Measurements from ENCODE around the gene C16orf54. TPM values are rescaled to one million over a fixed set of nuclear protein-coding genes. Genes with fewer than 3 reads are reported as not detected.
"Not testable (repeated sequence)": the region's sequence is repeated elsewhere in the genome, so short reads cannot be mapped to it uniquely, and the experiment has no call there.

Gene C16orf54
- total RNA-seq, 4 donors from 2014 or later = 0.49 to 5.1 (median 0.97) TPM; not detected in 1

GRCh38 chr16:29756654-29757053 is 10.9 kb upstream of the C16orf54 start:
- no peaks in the 10 kb centered on the region for H3K4me1 ChIP-seq
- DNase-seq = no peak
- H3K36me3 ChIP-seq = no peaks in the 10 kb centered on the region
- H3K4me3 ChIP-seq = no peak overlapping the region
- TF ChIP-seq CTCF (IDR thresholded peaks at IDR 0.05) (no peak), POLR2A (IDR thresholded peaks at IDR 0.05) (no peak)
- no peaks in the 10 kb centered on the region for H3K27me3 ChIP-seq
- H3K9me3 ChIP-seq = no peaks in the 10 kb centered on the region
- intact Hi-C loops (cut with DNase I; ENCODE audit: low total_unique reads) = no loop called here
- H3K27ac ChIP-seq = no peak overlapping the region

GRCh38 chr16:29753516-29753915 is 7.7 kb upstream of the C16orf54 start:
- no peak overlapping the region for H3K4me3 ChIP-seq
- no peaks in the 10 kb centered on the region for H3K27me3 ChIP-seq
- no peaks in the 10 kb centered on the region for H3K4me1 ChIP-seq
- TF ChIP-seq POLR2A (IDR thresholded peaks at IDR 0.05) = no peak
- no peak for TF ChIP-seq CTCF (IDR thresholded peaks at IDR 0.05)
- H3K36me3 ChIP-seq = no peaks in the 10 kb centered on the region
- intact Hi-C loops (cut with DNase I; ENCODE audit: low total_unique reads) = no loop called here
- H3K9me3 ChIP-seq = no peaks in the 10 kb centered on the region
- no peak for DNase-seq
- H3K27ac ChIP-seq = no peak overlapping the region

- H3K27ac ChIP-seq; H3K27me3 ChIP-seq; DNase-seq; H3K4me3 ChIP-seq; intact Hi-C loops (cut with DNase I; ENCODE audit: low total_unique reads); H3K4me1 ChIP-seq; H3K36me3 ChIP-seq; H3K9me3 ChIP-seq: not testable (repeated sequence)
These were observed 3.0 kb upstream of the C16orf54 start for GRCh38 chr16:29748760-29749149.

GRCh38 chr16:29747947-29748759 is 2.4 kb upstream of the C16orf54 start:
- H3K9me3 ChIP-seq = no peaks in the 10 kb centered on the region
- intact Hi-C loops (cut with DNase I; ENCODE audit: low total_unique reads) = no loop called here
- DNase-seq = no peak
- no peaks in the 10 kb centered on the region for H3K4me1 ChIP-seq
- H3K36me3 ChIP-seq = no peaks in the 10 kb centered on the region
- TF ChIP-seq CTCF (IDR thresholded peaks at IDR 0.05) (no peak), POLR2A (IDR thresholded peaks at IDR 0.05) (no peak)
- H3K4me3 ChIP-seq = no peak overlapping the region
- no peak overlapping the region for H3K27ac ChIP-seq
- H3K27me3 ChIP-seq = no peaks in the 10 kb centered on the region

- H3K27me3 ChIP-seq; H3K4me1 ChIP-seq; H3K9me3 ChIP-seq; H3K36me3 ChIP-seq; intact Hi-C loops (cut with DNase I; ENCODE audit: low total_unique reads); DNase-seq; H3K27ac ChIP-seq; H3K4me3 ChIP-seq: not testable (repeated sequence)
These were observed 728 bp upstream of the C16orf54 start for GRCh38 chr16:29746518-29746917.

GRCh38 chr16:29745121-29745852 is 503 bp downstream of the C16orf54 start:
- DNase-seq = no peak
- Histone ChIP-seq H3K4me3 (no peak overlapping the region), H3K36me3 (no peaks in the 10 kb centered on the region), H3K27ac (no peak overlapping the region), H3K4me1 (no peaks in the 10 kb centered on the region), H3K9me3 (no peaks in the 10 kb centered on the region), H3K27me3 (no peaks in the 10 kb centered on the region)
- no peak for TF ChIP-seq POLR2A (IDR thresholded peaks at IDR 0.05)
- no peak for TF ChIP-seq CTCF (IDR thresholded peaks at IDR 0.05)
- intact Hi-C loops (cut with DNase I; ENCODE audit: low total_unique reads) = no loop called here
